DOHH2 (cell line): Measurements from ENCODE around the gene PCSK5.

Source experiments
- EZH2phosphoT487 ChIP-seq: fragments of 200-600 bp; sonication (generic); IDR thresholded peaks from 2 replicates; pipeline ENCODE4 v1.6.1; 2017; ENCODE audit warnings: borderline replicate concordance, mild to moderate bottlenecking, antibody characterized with exemption, low read length, moderate library complexity, mixed read lengths
- TF ChIP-seq, protein P1 (sequence below): fragments of 200-600 bp; sonication (generic); IDR thresholded peaks from one replicate; pipeline ENCODE4 v1.5.1; 2014; ENCODE audit warnings: antibody characterized with exemption, mild to moderate bottlenecking, low read depth, low read length; ENCODE audit not compliant: poor library complexity, severe bottlenecking

DNA sequence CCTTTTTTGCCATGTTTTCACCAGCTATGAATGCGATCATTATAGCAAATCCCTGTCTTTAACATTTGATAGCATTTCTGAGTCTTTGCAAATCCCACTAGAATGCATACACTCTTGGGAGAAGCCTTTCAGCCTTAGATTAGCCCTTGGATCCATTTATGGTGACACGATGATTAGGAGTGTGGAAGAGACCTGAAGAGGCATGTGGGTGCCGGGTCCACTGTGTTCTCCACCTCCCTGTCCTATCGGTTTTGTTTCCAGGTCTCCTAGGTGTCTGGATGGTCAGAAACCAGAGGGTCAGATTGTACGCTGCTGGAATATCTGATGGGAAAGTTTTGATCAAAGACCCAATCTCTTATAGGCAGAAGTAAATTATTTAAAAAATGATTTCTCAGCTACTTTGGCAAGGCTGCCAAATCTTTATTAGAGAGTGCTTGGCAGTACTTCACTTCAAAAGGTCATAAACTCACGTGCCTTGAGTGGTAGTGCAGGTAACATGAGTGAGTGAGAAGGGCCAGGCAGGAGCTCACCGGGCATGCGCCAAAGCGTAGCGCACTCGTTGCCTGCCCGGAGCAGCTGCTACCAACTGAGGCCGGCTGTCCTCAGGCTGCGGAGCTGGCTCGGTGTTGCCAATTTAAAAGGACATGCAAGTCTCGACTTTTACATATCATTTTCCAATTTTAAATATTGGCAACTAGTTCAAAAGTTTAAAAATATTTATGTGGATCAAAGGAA is 51.3 kb downstream of the PCSK5 start:
- TF ChIP-seq, protein P1, sequence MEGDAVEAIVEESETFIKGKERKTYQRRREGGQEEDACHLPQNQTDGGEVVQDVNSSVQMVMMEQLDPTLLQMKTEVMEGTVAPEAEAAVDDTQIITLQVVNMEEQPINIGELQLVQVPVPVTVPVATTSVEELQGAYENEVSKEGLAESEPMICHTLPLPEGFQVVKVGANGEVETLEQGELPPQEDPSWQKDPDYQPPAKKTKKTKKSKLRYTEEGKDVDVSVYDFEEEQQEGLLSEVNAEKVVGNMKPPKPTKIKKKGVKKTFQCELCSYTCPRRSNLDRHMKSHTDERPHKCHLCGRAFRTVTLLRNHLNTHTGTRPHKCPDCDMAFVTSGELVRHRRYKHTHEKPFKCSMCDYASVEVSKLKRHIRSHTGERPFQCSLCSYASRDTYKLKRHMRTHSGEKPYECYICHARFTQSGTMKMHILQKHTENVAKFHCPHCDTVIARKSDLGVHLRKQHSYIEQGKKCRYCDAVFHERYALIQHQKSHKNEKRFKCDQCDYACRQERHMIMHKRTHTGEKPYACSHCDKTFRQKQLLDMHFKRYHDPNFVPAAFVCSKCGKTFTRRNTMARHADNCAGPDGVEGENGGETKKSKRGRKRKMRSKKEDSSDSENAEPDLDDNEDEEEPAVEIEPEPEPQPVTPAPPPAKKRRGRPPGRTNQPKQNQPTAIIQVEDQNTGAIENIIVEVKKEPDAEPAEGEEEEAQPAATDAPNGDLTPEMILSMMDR: no peak
- no peak for TF ChIP-seq EZH2phosphoT487
